SJSA1 (cell line): ENCODE measurements around the gene HYAL4. TPM values are rescaled to one million over a fixed set of nuclear protein-coding genes. Genes with fewer than 3 reads are reported as not detected.
"Not testable (repeated sequence)": the region's sequence is repeated elsewhere in the genome, so short reads cannot be mapped to it uniquely, and the experiment has no call there.

Experiments
- DNase-seq, 2 experiments: peaks; one replicate each; pipeline ENCODE4 v3.0.0-alpha.2; 2015 to 2020; ENCODE audit warnings: low spot score in 2 of 2, low read depth in 1 of 2
- H3K27ac ChIP-seq: fragments of 250-450 bp; sonication (Bioruptor Pico); 2 replicates; pipeline ENCODE4 v1.5.1; 2020; ENCODE audit warnings: mild to moderate bottlenecking, moderate library complexity
- H3K27me3 ChIP-seq: fragments of 250-450 bp; sonication (Bioruptor Pico); replicated peaks from 2 replicates; pipeline ENCODE4 v1.5.1; 2020; ENCODE audit warnings: mild to moderate bottlenecking, moderate library complexity
- H3K36me3 ChIP-seq: fragments of 250-450 bp; sonication (Bioruptor Pico); 2 replicates; pipeline ENCODE4 v1.5.1; 2020; ENCODE audit warnings: mild to moderate bottlenecking
- H3K4me1 ChIP-seq: fragments of 250-450 bp; sonication (Bioruptor Pico); replicated peaks from 2 replicates; pipeline ENCODE4 v1.6.1; 2021; ENCODE audit warnings: mild to moderate bottlenecking
- H3K4me3 ChIP-seq: fragments of 250-450 bp; sonication (Bioruptor Pico); 2 replicates; pipeline ENCODE4 v1.5.1; 2020; ENCODE audit warnings: mild to moderate bottlenecking
- H3K9me3 ChIP-seq: fragments of 250-450 bp; sonication (Bioruptor Pico); replicated peaks from 2 replicates; pipeline ENCODE4 v1.5.1; 2020; ENCODE audit warnings: mild to moderate bottlenecking
- total RNA-seq: library from RNA; depleted of rRNA; stranded (reverse); fragments of >200 nt; shearing (Covaris generic); gene quantifications from 2 replicates; pipeline ENCODE4 v1.2.3, GENCODE V29; 2014

HYAL4 gene
- total RNA-seq, 1 experiment from 2014 or later, result not detected

DNA sequence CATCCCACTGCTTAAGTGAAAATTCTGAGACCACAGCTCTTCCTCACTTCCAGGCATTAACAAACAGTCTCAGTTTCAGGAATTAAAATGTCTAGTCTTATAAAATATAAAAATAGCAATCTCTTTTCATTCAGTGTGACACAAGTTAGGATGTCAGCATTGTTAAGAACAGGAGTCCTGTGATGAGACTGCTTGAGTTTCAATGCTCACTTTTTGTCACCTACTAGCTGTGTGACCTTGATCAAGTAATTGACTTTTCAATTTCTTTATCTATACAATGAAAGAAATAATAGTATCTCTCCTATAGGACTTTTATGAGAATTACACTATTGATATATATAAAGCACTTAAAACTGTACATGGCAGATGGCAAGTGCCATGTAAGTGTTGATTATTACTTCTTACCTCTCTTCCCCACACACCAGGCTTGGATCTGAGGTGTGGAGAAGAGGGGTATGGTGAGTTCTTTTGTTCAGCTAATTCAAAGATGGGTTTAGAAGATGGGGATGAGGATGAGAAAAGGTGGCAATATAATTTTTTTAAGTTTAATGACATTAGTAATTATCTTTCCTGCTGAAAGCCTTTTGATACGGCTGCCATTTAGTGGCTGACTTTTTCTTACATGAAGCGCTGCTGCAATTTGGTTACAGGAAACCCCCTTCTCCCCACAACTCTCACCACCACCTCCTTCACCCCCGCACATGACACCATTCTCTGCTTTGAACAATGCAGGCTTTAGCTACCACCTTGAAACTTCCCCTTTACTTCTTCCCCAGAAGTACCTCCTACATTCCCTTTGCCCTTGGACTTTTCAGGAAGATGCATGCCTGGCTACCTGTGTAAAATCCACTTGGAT, 20.8 kb upstream of the HYAL4 start:
- Histone ChIP-seq H3K4me3 (no peak overlapping the region), H3K9me3 (no peaks in the 10 kb centered on the region), H3K27me3 (peaks cover 4% of the 10 kb centered on the region; the same call in 1 of the 2 replicates), H3K4me1 (no peaks in the 10 kb centered on the region), H3K27ac (no peak overlapping the region), H3K36me3 (no peaks in the 10 kb centered on the region)
- no peak for DNase-seq

- no peak overlapping the region for H3K4me3 ChIP-seq
- H3K27me3 ChIP-seq, result peaks cover 4% of the 10 kb centered on the region; the same call in 1 of the 2 replicates
- no peak for DNase-seq
- no peaks in the 10 kb centered on the region for H3K36me3 ChIP-seq
- H3K9me3 ChIP-seq, result no peaks in the 10 kb centered on the region
- H3K27ac ChIP-seq, result no peak overlapping the region
- H3K4me1 ChIP-seq, result no peaks in the 10 kb centered on the region
These were observed 20.3 kb upstream of the HYAL4 start for GRCh38 chr7:123824754-123825067.

DNA sequence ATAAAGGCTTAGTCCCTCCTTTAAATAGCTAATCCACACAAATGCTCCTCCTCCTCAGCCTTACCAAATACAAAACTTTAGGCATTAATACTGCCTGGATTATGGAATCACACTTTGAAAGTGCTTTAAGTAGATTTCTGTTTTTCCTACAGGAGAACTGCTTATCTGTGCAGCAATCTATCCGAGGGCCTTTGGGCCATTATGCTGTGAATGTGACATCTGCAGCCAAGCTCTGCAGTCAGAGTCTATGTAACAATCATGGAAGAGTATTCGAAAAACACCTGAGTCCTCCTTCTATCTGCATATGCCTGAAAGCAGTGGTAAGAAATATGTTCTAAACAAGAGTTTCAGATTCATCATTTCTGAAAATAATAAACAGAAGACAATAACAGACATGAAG, 16.2 kb upstream of the HYAL4 start:
- no peak for DNase-seq
- Histone ChIP-seq H3K9me3 (no peaks in the 10 kb centered on the region), H3K4me1 (no peaks in the 10 kb centered on the region), H3K27me3 (peaks cover 4% of the 10 kb centered on the region; the same call in 1 of the 2 replicates), H3K4me3 (no peak overlapping the region), H3K27ac (no peak overlapping the region), H3K36me3 (no peaks in the 10 kb centered on the region)

DNA sequence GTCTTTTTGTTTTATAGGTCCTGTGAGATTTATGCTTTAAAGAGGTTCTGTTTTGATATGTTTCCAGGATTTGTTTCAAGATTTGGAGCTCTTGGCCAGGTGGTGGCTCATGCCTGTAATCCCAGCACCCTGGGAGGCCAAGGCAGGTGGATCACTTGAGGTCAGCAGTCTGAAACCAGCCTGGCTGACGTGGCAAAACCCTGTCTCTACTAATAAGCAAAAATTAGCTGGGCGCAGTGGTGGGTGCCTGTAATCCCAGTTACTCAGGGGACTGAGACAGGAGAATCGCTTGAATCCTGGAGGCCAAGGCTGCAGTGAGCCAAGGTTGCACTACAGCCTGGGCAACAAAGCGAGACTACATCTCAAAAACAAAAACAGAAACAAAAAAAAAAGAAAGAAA, 8.3 kb upstream of the HYAL4 start:
- Histone ChIP-seq H3K27me3 (no peaks in the 10 kb centered on the region), H3K36me3 (no peaks in the 10 kb centered on the region), H3K4me1 (no peaks in the 10 kb centered on the region), H3K27ac (no peak overlapping the region), H3K4me3 (no peak overlapping the region), H3K9me3 (no peaks in the 10 kb centered on the region)
- no peak for DNase-seq

DNA sequence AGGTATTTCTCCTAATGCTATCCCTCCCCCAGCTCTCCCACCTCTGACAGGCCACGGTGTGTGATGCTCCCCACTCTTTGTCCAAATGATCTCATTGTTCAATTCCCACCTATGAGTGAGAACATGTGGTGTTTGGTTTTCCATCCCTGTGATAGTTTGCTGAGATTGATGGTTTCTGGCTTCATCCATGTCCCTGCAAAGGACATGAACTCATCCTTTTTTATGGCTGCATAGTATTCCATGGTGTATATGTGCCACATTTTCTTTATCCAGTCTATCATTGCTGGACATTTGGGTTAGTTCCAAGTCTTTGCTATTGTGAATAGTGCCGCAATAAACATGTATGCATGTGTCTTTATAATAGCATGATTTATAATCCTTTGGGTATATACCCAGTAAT, 5.9 kb upstream of the HYAL4 start:
- not testable (repeated sequence) for DNase-seq, H3K4me1 ChIP-seq, H3K27ac ChIP-seq, H3K36me3 ChIP-seq, H3K9me3 ChIP-seq, H3K4me3 ChIP-seq, H3K27me3 ChIP-seq

DNA sequence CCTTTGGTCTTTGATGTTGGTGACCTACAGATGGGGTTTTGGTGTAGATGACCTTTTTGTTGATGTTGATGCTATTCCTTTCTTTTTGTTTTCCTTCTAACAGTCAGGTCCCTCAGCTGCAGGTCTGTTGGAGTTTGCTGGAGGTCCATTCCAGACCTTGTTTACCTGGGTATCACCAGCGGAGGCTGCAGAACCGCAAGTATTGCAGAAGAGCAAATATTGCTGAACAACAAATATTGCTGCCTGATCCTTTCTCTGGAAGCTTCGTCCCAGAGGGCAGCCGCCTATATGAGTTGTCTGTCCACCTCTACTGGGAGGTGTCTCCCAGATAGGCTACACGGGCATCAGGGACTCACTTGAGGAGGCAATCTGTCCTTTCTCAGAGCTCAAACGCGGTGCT, 827 bp upstream of the HYAL4 start:
- H3K36me3 ChIP-seq, DNase-seq: not testable (repeated sequence)

GRCh38 chr7:123845823-123846216, 851 bp downstream of the HYAL4 start:
- Histone ChIP-seq H3K27ac (no peak overlapping the region), H3K36me3 (no peaks in the 10 kb centered on the region), H3K4me1 (no peaks in the 10 kb centered on the region), H3K27me3 (no peaks in the 10 kb centered on the region), H3K9me3 (no peaks in the 10 kb centered on the region), H3K4me3 (no peak overlapping the region)
- no peak for DNase-seq

More for the DNA sequence above, 827 bp upstream of the HYAL4 start:
- not testable (repeated sequence) for H3K27ac ChIP-seq, H3K9me3 ChIP-seq, H3K4me3 ChIP-seq, H3K4me1 ChIP-seq, H3K27me3 ChIP-seq

DNA sequence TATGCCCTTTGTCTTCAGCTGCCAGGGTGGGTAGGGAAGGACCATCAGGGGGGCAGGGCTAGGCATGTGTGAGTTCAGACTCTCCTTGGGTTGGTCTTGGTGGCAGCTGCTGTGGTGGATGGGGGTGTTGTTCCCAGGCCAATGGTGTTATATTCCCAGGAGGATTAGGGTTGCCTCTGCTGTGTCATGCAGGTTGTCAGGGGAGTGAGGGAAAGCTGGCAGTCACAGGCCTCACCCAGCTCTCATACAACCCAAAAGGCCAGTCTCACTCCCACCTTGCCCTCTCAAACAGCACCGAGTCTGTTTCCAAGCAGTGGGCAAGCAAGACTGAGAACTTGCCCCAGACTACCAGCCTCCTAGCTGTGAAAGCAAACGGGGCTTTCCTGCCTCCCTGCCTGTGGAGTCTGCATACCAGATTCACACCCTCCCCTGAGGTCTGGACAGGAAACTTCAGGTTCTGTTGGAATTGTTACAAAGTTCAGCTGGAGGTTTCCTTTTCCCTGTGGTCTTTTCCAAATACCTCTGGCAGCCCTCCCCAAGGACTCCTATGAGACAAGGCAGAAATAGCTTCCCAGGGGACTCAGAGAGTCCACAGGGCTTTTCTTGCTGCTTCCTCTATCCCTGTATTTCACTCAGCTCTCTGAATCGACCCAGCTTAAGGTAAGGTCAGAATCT, 1.4 kb downstream of the HYAL4 start:
- no peak for DNase-seq

DNA sequence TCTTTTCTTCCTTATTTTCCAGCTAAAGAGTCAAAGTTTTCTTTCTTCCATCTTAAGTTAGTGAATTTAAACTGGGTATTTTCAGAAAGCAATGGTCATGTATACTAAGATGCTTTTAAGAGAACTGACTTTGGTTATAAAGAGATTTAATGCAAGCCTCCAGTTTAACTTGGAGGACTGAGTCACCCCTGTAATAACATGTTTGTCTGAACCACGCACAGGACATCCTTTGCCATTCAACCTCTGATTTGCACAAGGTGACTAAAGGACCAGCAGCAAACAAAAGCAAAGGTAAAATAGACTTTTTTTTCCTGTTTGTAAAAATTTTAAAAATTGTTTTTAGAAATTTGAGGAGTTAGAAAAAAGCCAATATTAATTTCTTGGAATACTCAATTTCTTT, 2.9 kb downstream of the HYAL4 start:
- H3K9me3 ChIP-seq, result no peaks in the 10 kb centered on the region
- H3K4me3 ChIP-seq, result no peak overlapping the region
- H3K27me3 ChIP-seq, result no peaks in the 10 kb centered on the region
- H3K27ac ChIP-seq, result no peak overlapping the region
- DNase-seq, result no peak
- no peaks in the 10 kb centered on the region for H3K4me1 ChIP-seq
- H3K36me3 ChIP-seq, result no peaks in the 10 kb centered on the region

More for the DNA sequence above, 1.4 kb downstream of the HYAL4 start:
- no peaks in the 10 kb centered on the region for H3K36me3 ChIP-seq
- no peaks in the 10 kb centered on the region for H3K27me3 ChIP-seq
- no peak overlapping the region for H3K27ac ChIP-seq
- H3K4me1 ChIP-seq, result no peaks in the 10 kb centered on the region
- H3K9me3 ChIP-seq, result no peaks in the 10 kb centered on the region
- no peak overlapping the region for H3K4me3 ChIP-seq

GRCh38 chr7:123849855-123850254, 4.9 kb downstream of the HYAL4 start:
- H3K27ac ChIP-seq, result no peak overlapping the region
- no peak for DNase-seq
- no peak overlapping the region for H3K4me3 ChIP-seq
- no peaks in the 10 kb centered on the region for H3K9me3 ChIP-seq
- no peaks in the 10 kb centered on the region for H3K27me3 ChIP-seq
- no peaks in the 10 kb centered on the region for H3K4me1 ChIP-seq
- no peaks in the 10 kb centered on the region for H3K36me3 ChIP-seq

DNA sequence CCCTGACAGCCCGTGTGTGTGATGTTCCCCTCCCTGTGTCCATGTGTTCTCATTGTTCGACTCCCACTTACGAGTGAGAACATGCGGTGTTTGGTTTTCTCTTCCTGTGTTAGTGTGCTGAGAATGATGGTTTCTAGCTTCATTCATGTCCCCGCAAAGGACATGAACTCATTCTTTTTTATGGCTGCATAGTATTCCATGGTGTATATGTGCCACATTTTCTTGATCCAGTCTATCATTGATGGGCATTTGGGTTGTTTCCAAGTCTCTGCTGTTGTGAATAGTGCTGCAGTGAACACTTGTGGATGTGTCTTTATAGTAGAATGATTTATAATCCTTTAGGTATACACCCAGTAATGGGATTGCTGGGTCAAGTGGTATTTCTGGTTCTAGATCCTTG, 6.4 kb downstream of the HYAL4 start:
- not testable (repeated sequence) for DNase-seq, H3K27ac ChIP-seq, H3K9me3 ChIP-seq, H3K27me3 ChIP-seq, H3K4me3 ChIP-seq, H3K4me1 ChIP-seq, H3K36me3 ChIP-seq

DNA sequence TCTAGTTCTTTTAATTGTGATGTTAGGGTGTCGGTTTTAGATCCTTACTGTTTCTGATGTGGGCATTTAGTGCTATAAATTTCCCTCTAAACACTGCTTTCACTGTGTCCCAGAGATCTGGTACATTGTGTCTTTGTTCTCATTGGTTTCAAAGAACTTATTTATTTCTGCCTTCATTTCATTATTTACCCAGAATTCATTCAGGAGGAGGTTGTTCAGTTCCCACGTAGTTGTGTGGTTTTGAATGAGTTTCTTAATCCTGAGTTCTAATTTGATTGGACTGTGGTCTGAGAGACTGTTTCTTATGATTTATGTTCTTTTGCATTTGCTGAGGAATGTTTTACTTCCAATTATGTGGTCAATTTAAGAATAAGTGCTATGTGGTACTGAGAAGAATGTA, 9.3 kb downstream of the HYAL4 start:
- not testable (repeated sequence) for H3K4me3 ChIP-seq, H3K36me3 ChIP-seq, DNase-seq, H3K4me1 ChIP-seq, H3K27ac ChIP-seq, H3K9me3 ChIP-seq, H3K27me3 ChIP-seq

DNA sequence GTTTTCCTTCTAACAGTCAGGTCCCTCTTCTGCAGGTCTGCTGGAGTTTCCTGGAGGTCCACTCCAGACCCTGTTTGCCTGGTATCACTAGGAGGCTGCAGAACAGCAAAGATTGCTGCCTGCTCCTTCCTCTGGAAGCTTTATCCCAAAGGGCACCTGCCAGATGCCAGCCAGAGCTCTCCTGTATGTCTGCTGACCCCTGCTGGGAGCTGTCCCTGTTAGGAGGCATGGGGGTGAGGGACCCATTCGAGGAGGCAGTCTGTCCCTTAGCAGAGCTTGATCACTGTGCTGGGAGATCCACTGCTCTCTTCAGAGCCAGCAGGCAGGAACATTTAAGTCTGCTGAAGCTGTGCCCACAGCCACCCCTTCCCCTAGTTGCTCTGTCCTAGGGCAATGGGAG, 11.5 kb downstream of the HYAL4 start:
- not testable (repeated sequence) for H3K27ac ChIP-seq, DNase-seq, H3K27me3 ChIP-seq, H3K36me3 ChIP-seq, H3K9me3 ChIP-seq, H3K4me1 ChIP-seq, H3K4me3 ChIP-seq

- Histone ChIP-seq H3K27me3 (no peaks in the 10 kb centered on the region), H3K36me3 (no peaks in the 10 kb centered on the region), H3K27ac (no peak overlapping the region), H3K9me3 (no peaks in the 10 kb centered on the region), H3K4me3 (no peak overlapping the region), H3K4me1 (no peaks in the 10 kb centered on the region)
- DNase-seq, result no peak
These were observed 15.9 kb downstream of the HYAL4 start for GRCh38 chr7:123860848-123861247.
